ENCODE measurements around the gene NAGA. TPM values are rescaled to one million over a fixed set of nuclear protein-coding genes. Genes with fewer than 3 reads are reported as not detected.

Gene NAGA
- total and polyA plus RNA-seq, 9 of the 15 experiments (the other 6 are each of a cell fraction or from before 2014, with no cell fraction given): 6.5 to 20.6 (median 17.4) TPM

DNA sequence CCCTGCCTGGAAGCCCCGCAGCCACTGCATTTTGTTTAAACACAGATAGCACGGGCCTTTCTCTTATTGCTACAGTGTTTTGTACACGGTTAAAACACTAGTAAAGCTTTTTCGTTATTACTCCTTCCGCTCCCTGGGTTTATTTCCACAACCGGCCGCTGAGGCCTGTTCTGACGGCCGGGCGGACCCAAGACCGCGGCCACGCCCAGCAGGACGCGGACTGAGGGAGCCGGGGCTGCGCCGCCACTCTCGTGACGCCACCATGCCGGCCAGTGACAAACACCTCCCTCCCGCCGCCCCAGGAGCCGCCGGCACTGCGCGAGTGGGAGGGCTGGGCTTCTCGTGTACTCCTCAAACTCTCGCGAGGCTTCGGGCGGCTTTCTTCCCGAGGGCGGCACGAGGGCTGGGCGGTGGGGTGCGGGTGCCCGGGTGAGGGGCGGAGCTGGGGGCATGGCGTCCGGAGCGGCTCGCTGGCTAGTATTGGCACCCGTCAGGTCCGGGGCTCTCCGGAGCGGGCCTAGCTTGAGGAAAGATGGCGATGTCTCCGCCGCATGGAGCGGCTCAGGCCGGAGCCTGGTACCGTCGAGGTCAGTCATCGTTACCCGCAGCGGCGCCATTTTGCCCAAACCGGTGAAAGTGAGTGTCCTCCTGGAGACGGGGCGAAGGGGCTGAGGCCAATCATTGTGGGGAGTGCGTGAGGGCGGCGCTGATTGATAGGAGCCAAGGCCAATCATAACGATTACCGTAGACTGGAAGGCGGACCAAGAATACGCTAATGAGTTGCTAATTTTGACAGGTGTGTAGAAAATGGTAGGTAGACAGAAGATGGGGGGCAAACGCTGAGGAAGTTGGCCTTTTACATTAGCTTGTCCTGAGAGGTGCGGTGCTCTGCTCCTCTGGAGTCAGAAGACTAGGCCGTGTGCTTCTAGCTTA, 9.0 kb upstream of the NAGA start, which contains the start of gene SMDT1 (continued):
- TF ChIP-seq, protein P1, sequence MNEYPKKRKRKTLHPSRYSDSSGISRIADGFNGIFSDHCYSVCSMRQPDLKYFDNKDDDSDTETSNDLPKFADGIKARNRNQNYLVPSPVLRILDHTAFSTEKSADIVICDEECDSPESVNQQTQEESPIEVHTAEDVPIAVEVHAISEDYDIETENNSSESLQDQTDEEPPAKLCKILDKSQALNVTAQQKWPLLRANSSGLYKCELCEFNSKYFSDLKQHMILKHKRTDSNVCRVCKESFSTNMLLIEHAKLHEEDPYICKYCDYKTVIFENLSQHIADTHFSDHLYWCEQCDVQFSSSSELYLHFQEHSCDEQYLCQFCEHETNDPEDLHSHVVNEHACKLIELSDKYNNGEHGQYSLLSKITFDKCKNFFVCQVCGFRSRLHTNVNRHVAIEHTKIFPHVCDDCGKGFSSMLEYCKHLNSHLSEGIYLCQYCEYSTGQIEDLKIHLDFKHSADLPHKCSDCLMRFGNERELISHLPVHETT (CRISPR knock-in tag; conservative IDR thresholded peaks at IDR 0.05 in 1 of 2, IDR thresholded peaks at IDR 0.05 in 1 of 2): peak in 1 of 2 experiments; percentile 94; a peak in 2 of 4 replicates
- TF ChIP-seq ATF1 (CRISPR knock-in tag; IDR thresholded peaks at IDR 0.05) (no peak), ATF1 (tag; IDR thresholded peaks at IDR 0.05) (peak; percentile 91), KLF6 (CRISPR knock-in tag; IDR thresholded peaks at IDR 0.05; ENCODE audit: borderline replicate concordance) (peak; percentile 81), HNRNPLL (IDR thresholded peaks at IDR 0.05; ENCODE audit: low read depth, low read length, poor library complexity, severe bottlenecking) (no peak), PHB (CRISPR knock-in tag; IDR thresholded peaks at IDR 0.05) (no peak), TAF1 (IDR thresholded peaks at IDR 0.05; ENCODE audit: control insufficient read depth, extremely low read depth, insufficient read depth, low read length, severe bottlenecking) (peak; percentile 82), SMAD1 (IDR thresholded peaks at IDR 0.05; ENCODE audit: low read depth, low read length, partially characterized antibody) (peak; percentile 20), PYGO2 (tag; IDR thresholded peaks at IDR 0.05) (no peak), HDAC6 (IDR thresholded peaks at IDR 0.05; ENCODE audit: low read depth, low read length) (no peak), FOXJ2 (tag; IDR thresholded peaks at IDR 0.05) (peak; percentile 42; the same call in 1 of the 2 replicates), HDAC8 (tag; IDR thresholded peaks at IDR 0.05) (peak; percentile 92), ZBTB8A (IDR thresholded peaks at IDR 0.05; ENCODE audit: partially characterized antibody) (no peak), SIX5 (IDR thresholded peaks at IDR 0.05; ENCODE audit: borderline replicate concordance in 1 of 2, insufficient read depth in 1 of 2, low read depth in 1 of 2, low read length in 2 of 2) (no peak), XRCC4 (IDR thresholded peaks at IDR 0.05; ENCODE audit: extremely low read depth, insufficient read depth, insufficient read length) (no peak), HDAC3 (IDR thresholded peaks at IDR 0.05; ENCODE audit: borderline replicate concordance, partially characterized antibody) (no peak), PURB (CRISPR knock-in tag; IDR thresholded peaks at IDR 0.05; ENCODE audit: low read depth) (no peak), ZFPM2 (CRISPR knock-in tag; IDR thresholded peaks at IDR 0.05) (no peak), NFYB (IDR thresholded peaks at IDR 0.05; ENCODE audit: extremely low read depth, insufficient read length) (peak; percentile 92), NCOA2 (IDR thresholded peaks at IDR 0.05; ENCODE audit: partially characterized antibody in 2 of 2) (no peak)
- TF ChIP-seq, protein P2, sequence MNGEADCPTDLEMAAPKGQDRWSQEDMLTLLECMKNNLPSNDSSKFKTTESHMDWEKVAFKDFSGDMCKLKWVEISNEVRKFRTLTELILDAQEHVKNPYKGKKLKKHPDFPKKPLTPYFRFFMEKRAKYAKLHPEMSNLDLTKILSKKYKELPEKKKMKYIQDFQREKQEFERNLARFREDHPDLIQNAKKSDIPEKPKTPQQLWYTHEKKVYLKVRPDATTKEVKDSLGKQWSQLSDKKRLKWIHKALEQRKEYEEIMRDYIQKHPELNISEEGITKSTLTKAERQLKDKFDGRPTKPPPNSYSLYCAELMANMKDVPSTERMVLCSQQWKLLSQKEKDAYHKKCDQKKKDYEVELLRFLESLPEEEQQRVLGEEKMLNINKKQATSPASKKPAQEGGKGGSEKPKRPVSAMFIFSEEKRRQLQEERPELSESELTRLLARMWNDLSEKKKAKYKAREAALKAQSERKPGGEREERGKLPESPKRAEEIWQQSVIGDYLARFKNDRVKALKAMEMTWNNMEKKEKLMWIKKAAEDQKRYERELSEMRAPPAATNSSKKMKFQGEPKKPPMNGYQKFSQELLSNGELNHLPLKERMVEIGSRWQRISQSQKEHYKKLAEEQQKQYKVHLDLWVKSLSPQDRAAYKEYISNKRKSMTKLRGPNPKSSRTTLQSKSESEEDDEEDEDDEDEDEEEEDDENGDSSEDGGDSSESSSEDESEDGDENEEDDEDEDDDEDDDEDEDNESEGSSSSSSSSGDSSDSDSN (IDR thresholded peaks at IDR 0.05; ENCODE audit: borderline replicate concordance in 1 of 2, low read depth in 2 of 2, low read length in 2 of 2): 0 out of 4 replicates have a peak, but pooled peaks of 1 of the 2 experiments have one; percentile 35

Data from K562 (cell line).